ENCODE results near the gene KISS1R.

DNA sequence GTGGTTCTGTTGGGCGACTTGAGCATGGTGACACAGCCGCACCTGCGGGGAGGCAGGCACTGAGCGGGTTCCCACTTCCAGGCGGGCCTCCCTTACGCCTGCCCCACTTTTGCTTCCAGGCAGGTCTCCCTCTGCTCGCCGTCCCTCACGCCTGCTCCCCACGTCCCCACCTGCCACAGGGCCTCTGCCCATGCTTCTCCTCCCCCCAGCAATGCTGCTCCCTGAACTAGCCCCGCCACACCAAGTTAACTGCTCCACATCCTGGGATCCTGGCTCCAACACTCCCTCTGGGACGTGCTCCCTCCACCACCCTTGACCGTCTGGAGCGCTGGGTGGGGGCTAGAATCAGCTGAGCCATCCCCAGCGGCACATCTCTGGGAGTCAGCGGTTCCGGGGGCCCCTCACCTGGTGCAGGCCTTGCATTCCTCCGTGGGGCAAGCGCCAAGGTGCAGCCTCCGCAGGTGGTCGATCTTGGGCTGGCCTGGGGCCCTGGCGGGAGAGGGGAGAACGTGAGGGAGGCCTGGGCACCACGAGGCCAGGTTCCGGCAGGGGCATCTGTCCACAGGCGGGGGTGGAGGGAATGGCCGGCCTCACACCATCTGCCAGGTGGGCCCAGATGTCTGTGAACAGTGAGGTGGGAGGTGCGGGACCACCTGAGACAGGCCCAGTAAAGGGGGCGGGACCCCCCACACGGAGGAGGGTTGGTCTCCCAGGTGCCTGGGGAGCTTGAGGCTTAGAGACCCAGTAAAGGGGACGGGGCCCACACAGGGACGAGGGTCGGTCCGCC, 48.5 kb upstream of the KISS1R start:
- TF ChIP-seq POLR2AphosphoS5 (IDR thresholded peaks at IDR 0.05; ENCODE audit: borderline replicate concordance, low read depth, low read length) = no peak; the same call in 1 of the 2 replicates
- TF ChIP-seq EZH2 (IDR thresholded peaks at IDR 0.05) = no peak
- no peak for TF ChIP-seq FOXP2 (optimal IDR thresholded peaks at IDR 0.05; ENCODE audit: control extremely low read depth, extremely low read length, insufficient read depth)

Measured in SK-N-MC (cell line).